Urothelium cell line (cell line): ENCODE results near the gene MEG3.

ENCODE experiments used
- DNase-seq: peaks from one replicate; pipeline ENCODE4 v3.0.0; 2011; ENCODE audit warnings: low spot score, mixed read lengths
- FAIRE-seq: peaks from 2 replicates; lab custom pipeline; 2011; peaks lifted over from hg19 to GRCh38; lab: Jason Lieb, UNC

Gene MEG3

GRCh38 chr14:100844421-100844820, 18.5 kb downstream of the MEG3 start:
- FAIRE-seq, result no peak
- DNase-seq, result no peak

- FAIRE-seq (no peak), DNase-seq (no peak)
Measured at GRCh38 chr14:100844846-100845245, 18.9 kb downstream of the MEG3 start.

- DNase-seq (no peak), FAIRE-seq (no peak)
Measured at GRCh38 chr14:100845341-100845740, 19.4 kb downstream of the MEG3 start.

GRCh38 chr14:100846309-100846859, 20.5 kb downstream of the MEG3 start:
- FAIRE-seq (no peak), DNase-seq (no peak)

GRCh38 chr14:100849115-100849781, 23.3 kb downstream of the MEG3 start:
- DNase-seq, result peak; percentile 17

GRCh38 chr14:100850841-100851585, 25.1 kb downstream of the MEG3 start:
- FAIRE-seq, result no peak
- peak; percentile 67 for DNase-seq

More at GRCh38 chr14:100849115-100849781, 23.3 kb downstream of the MEG3 start:
- no peak for FAIRE-seq

GRCh38 chr14:100851586-100851916, 25.6 kb downstream of the MEG3 start:
- no peak for FAIRE-seq
- DNase-seq, result no peak

- FAIRE-seq (no peak), DNase-seq (no peak)
Measured at GRCh38 chr14:100851946-100852620, 26.2 kb downstream of the MEG3 start.

- FAIRE-seq, result no peak
Measured at GRCh38 chr14:100854435-100854834, 28.5 kb downstream of the MEG3 start.

GRCh38 chr14:100855256-100855930, 29.5 kb downstream of the MEG3 start:
- DNase-seq, result no peak
- no peak for FAIRE-seq

More at GRCh38 chr14:100854435-100854834, 28.5 kb downstream of the MEG3 start:
- no peak for DNase-seq

- no peak for FAIRE-seq
Measured at GRCh38 chr14:100856056-100856950, 30.4 kb downstream of the MEG3 start.

GRCh38 chr14:100857233-100857922, 31.5 kb downstream of the MEG3 start:
- FAIRE-seq (no peak), DNase-seq (no peak)

More at GRCh38 chr14:100856056-100856950, 30.4 kb downstream of the MEG3 start:
- no peak for DNase-seq

GRCh38 chr14:100857923-100858837, 32.3 kb downstream of the MEG3 start:
- no peak for FAIRE-seq
- DNase-seq, result no peak

GRCh38 chr14:100858838-100859220, 32.9 kb downstream of the MEG3 start:
- no peak for FAIRE-seq

GRCh38 chr14:100859781-100860180, 33.9 kb downstream of the MEG3 start:
- DNase-seq (no peak), FAIRE-seq (no peak)

More at GRCh38 chr14:100858838-100859220, 32.9 kb downstream of the MEG3 start:
- no peak for DNase-seq

GRCh38 chr14:100860556-100861187, 34.8 kb downstream of the MEG3 start:
- no peak for FAIRE-seq
- no peak for DNase-seq

GRCh38 chr14:100861188-100861936, 35.4 kb downstream of the MEG3 start:
- DNase-seq, result no peak
- no peak for FAIRE-seq
